Activated CD4-positive, alpha-beta T cell treated with anti-CD3 and anti-CD28 coated beads for 1 hour (primary cell): Measurements from ENCODE around the gene COG7.
"Not testable (repeated sequence)": the region's sequence is repeated elsewhere in the genome, so short reads cannot be mapped to it uniquely, and the experiment has no call there.

Source experiments
- DNase-seq: peaks from one replicate; pipeline ENCODE4 v3.0.0-alpha.2; 2020

Gene COG7

DNA sequence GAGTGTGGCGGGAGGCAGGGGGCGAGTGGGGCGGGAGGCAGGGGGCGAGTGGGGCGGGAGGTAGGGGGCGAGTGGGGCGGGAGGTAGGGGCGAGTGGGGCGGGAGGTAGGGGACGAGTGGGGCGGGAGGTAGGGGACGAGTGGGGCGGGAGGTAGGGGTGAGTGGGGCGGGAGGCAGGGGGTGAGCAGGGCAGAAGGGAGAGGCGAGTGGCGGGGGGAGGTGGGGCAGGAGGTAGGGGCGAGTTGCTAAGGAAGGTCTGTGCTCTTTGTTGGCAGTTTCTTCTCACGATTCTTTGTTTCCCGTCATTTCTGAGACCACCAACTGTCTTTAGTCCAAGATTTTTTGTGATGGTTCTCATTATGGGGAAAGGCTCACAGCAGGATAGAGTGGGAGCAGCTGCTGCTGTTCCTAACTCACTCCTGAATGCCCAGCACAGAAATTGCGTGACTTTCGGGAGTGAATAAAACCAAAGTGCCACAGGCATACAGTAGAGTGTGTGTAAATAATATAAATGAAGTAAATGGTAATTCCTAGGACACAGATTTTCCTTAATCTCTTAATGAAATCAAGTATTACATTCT is 44.7 kb downstream of the COG7 start:
- DNase-seq = no peak

DNA sequence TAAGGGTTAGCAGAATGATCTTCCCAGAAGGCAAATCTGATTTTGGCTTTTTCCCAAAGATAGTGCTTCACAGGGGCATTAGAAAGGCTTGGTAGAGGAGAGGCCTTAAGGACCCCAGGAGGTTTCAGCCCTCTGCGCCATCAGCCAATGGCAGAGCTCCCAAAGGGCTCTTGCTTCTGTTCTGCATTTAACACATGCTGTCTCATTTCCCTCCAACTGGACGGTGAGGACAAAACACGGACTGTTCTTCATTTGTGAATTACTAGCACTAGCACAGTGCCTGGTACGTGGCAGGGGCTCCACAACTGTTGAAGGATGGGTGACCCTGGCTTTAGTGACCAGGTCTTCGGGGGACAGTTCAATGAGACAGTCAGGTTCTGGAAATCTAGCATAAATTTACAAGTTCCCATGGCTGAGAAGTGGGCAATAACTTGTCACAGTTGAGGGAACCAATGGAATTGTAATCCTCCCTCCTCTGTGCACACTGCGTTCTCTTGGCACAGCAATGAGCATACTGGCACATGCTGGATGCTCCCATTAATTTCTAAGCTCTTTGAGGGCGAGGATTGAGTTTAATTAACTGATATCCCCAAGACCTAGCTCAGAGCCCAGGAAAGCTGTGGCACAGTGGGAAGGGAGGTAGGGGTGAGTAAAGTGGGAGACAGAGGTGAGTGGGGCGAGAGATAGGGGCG is 45.4 kb downstream of the COG7 start:
- DNase-seq = no peak

DNA sequence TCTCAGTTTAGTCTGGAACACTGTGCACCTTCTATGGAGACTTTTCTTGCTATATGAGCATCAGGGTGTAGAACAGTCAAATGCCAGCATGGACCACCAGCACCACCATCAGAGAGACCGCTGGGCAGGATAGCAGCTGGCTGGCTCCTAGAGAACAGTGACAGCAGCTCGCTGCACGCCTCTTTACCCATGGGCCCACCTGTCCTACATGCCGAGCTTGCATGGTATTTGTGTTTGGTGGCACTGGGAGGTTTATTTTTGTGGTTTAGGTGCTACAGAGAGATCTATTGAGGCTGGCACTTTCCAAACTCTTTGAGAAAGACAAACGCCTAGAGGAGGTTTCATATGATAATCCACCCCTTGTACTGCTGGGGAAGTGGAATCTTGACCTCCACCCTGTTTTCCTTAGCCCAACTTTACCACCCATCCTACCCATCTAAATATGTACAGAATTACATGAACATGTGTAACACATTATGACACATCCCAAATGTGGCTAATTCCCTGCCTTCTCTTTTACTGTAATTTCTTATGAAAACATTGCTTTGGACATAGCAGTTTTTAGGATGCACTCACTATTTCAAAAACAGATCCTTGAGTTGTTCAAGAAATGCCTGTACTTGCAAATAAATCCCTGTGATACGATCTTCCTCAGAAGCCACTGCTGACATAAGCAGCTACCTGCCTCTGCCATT is 46.3 kb downstream of the COG7 start:
- DNase-seq = no peak

DNA sequence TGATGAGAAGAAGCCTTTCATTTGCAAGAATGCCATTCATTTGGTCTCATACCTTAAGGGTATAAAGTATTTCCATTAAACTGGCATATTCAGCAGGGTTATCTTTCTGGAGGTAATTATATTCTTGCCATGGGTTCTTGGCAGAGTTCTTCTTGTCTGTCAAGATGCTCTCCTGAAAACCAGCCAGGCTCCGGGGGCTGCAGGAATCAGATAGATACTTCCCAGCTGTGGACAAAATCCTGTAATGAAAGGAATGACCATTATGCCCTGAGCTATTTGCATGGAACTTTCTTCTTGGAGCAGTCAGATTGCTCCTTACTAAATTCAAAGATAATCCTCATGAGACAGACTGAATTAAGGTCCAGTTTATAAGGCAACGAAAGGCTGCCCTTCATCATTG is 47.0 kb downstream of the COG7 start:
- no peak for DNase-seq

DNA sequence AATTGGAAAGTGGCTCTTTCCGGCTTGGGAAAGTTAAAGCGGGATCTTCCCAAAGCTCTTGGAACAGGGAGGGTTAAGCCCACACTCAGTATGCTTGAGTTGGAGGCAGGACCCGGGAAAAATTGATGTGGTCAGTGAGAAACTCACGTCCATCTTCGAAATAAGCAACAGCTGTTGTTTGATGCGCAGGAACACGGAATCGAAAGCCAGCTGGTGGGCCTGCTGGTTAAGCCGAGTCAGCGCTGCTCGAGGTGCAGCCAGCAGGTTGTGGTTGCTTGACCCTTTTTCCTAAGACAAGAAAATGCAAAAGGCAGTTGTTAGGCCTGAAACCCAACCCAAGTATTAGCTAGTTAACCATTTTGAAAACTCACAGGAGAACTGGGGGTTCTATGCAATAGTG is 49.4 kb downstream of the COG7 start:
- no peak for DNase-seq

DNA sequence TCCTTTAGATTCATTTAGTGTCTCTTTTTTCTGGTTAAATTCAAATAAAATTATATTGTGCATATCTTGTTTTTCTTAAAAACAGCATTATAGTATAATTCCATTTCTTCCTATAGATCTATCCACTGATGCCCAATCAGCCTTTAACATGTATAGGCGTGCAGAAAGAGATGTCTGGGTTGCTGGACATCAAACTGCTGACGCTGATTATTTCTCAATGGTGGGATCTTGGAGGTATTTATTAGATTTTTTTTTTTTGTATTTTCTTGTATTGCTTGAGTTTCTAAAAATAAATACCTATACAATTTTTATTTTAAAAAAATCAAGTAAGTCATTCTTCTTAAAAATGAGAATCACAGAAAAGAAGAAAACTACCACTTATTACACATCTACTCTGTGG is 50.9 kb downstream of the COG7 start:
- DNase-seq = no peak

DNA sequence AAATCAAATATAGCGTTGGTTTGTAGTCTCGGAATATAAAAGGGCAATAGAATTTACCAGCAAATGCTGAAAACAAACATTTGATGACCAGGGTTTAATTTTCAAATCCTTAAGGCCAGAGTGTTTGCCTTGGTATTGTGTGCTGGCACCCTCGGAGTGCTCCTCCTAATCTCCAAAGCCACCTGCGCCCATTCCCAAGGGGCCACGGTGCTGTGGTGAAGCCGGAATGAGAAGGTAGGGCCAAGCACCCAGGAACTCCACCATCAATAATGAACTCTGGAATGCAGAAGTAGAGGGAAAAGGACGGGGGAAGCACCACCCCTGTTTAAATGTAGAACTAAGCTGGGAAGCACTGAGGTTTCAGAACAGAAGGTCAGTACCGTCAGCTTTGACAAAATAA is 51.9 kb downstream of the COG7 start:
- DNase-seq = no peak

DNA sequence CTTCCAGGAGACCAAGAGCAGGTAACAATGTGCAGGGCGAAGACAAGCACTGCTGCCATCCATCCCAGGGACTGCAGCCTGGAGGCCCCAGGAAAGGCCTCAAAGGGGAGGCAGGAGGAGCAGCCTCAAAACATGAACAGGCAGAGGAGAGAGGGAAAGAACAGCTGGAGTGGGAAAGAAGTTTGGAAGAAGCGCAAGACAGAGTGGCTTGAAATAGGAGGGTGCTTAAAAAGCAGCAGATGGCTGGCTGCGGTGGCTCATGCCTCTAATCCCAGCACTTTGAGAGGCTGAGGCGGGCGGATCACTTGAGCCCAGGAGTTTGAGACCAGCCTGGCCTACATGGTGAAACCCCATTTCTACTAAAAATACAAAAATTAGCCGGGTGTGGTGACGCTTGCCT is 52.5 kb downstream of the COG7 start:
- not testable (repeated sequence) for DNase-seq

DNA sequence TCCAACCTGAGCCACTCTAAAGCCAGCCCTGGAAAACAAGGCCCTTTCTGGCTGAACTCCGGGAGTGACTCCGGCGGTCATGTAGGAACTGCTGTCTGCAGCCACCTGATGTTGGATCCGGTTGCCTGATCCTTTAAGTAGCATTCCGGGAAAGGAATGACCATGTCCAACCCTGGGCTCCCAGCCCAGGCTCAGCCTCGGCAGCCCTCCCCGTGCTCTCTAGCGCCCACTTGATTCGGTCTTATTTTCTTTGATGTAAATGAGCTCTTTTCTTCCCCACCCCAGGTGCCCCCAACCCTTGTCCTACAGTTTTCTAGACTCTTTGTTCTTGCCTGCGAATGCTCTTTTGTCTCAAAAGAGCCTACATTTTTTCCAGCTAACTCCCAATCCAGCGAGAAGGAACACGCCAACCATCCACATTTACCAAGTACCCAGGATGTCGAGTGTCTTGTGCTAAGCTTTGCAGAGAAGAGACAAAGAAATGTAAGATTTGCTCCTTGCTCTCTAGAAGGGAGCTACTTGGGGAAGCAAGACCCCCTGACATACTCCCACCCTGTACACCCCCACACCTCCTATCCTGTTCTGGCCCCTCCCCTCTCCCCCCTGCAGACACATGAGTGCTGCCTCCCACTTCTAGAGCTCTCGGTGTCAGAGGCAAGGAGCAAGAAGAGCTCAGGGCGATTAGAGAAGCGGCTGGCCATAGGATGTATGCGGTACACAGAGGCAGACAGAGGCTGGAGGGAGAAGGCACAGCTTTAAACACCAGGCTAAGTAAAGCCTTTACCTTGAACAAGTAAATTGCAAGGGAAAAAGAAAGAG is 53.8 kb downstream of the COG7 start:
- no peak for DNase-seq

DNA sequence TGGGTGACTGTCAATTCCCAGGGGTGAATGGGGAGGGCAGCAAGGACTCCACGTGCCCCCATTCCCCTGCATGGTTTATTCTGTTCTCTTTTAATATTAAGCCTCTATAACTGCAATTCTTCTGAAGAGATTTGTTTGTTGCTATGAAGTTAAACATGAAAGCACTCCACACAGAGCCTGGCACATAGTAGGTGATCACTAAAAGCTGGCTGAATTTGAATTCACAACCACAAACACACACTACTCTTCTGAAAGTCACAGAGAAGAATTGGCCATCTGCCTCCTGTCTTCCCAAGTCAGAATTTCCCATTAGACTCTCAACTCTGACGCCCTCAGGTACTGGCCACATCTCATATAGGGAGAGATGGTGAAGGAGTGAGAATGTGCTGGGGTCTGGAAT is 55.5 kb downstream of the COG7 start:
- DNase-seq = no peak

DNA sequence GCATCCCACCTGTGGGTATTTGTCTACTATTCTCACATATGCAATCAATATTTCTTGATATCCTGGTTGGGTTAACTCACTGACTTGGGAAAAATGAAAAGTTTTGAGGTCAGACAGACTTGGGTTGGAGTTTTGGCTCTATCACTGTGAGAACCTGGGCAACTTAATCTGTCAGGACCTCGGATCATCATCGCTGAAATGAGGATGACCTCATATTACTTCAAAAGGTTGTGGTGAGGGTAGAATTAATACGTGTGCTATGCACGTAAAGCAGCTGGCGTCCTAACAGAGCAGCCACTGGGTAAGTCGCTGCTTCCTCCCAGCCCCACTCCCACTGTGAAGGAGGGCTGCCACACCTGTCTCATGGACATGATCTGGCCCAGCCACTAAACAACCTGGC is 57.3 kb downstream of the COG7 start:
- DNase-seq = no peak

DNA sequence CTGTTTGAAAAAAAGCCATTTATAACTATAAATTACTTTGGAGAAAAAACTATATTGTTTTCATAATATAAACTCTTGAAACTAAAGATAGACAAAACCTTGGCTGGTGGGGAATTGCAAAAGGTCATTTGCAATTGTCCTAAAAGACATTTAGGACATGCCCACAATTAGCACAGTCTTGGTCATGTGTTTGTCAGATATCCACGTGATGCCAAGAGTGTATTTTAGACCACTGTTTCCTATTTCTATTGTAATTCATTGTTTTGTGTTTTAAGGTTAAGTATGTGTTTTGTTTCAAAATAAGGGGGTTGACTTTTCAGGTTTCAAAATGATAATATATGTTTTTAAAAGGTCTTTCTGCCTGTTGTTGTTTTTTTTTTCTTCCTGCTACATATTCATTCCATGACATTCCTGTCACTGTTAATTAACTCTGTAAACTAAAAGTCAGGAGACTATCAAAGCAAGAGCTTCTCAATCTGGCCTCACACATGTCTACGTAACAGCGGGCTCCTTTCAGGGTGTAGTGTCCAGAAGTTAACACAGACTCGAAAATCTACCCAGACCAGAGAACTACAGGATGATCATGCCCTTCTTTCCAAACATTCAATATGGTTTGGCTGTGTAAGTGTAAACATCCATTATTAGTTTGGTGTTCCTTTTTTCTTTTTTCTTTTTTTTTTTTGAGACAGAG is 58.7 kb downstream of the COG7 start:
- DNase-seq = no peak

DNA sequence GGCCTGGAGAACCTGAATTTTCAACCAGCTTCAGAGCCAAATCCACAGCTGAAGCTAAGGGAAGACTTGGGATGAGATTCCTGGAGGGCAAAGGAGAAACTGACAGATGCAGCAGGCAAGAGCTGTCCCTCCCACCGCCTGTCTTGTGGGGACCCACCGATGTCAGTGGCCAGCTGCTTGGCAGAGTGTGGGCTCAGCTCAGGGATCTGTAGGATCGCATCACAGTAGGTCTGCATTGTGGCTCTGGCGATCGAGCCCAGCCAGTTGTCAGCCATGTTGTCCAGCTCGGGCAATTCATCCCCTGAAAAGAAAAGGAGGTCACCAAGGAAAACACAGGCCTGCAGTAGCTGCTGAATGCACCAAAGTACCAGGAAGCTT is 60.8 kb downstream of the COG7 start:
- no peak for DNase-seq

DNA sequence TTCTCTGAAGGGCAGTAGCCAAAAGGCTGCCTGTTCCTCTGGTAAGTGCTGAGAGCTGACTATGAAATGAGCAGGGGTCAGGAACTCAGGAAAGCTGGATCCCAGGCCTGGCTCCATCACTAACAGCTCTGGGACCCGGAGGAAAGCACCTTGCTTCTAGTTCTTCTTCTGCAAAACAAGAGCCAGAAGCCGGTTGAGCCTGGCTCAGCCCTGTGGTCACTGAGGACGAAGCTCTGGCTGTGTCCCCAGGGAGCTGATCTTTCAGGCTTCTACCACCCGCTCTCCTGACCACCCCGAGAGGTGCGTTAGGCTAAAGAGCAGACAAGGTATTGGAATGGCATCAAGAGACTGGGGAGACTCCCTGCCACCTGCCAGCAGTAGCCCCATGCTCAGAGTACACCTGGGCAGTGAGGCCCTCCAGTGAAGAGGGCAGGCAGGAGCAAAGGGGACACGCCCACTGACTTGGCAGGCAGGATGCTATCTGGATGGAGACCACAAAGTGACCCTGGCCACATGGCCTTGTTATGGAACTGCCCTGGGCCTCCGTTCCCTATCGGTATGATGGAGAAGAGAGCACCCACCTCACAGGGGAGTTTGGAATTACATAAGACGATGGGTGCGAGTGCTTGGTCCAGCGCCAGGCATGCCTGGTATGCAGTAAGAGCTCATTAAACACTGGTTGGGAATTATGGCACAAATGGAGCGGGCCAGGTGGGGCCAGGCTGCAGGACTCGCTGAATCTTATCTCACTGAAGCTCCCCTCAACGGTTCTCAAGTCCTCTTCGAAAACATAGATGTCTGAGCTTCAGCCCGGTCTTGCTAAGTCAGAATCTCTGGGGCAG is 61.4 kb downstream of the COG7 start:
- no peak for DNase-seq

DNA sequence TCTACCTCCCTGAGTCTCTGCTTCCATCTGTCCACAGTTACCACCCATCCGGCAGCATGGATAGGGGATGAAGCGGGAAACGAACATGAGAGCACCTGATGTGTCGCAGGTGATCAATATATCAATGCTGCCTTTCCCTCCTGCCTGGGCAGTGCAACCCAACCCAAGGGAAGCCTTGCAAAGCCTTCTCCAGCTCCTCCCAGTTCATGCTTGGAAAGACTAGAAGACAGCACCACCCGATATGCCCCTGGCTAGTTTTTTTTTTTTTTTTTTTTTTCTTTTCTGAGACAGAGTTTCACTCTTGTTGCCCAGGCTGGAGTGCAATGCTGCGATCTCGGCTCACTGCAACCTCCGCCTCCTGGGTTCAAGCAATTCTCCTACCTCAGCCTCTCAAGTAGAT is 63.1 kb downstream of the COG7 start:
- DNase-seq = not testable (repeated sequence)

DNA sequence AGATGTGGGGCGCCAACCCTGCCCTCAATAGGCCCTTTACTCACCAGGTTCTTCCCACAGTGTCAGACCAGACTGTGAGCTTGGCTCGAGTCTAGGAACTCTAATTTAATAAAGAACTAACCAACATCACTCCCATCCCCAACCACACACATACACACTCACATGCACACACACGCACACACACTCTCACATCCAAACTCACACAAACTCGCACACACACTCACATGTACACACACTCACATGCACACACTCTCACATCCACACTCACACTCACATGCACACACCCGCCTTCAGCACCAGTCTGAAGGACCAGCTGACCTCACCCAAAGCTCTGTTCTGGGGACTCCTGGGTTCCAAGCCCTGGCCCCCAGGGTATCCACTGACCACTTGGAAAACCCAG is 63.8 kb downstream of the COG7 start:
- DNase-seq = no peak

DNA sequence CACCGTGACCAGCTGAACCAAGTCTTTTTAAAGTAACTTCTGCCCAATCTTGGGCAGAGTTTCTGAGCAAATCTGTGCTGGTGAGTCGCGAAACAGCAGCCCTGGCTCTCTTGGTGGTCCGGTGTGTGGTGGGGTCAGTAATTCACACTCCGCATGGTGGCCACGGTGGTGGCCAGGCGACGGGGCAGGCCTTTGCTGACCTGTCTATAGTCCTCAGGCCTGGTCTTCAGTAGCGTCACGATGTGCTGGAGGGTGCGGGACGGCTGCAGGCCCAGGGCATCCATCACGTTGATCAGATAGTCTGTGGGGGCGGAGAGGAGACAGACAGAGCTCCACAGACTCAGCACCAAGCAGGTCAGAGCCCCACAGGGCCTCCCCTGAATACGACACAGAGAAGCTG is 64.2 kb downstream of the COG7 start:
- DNase-seq = no peak

DNA sequence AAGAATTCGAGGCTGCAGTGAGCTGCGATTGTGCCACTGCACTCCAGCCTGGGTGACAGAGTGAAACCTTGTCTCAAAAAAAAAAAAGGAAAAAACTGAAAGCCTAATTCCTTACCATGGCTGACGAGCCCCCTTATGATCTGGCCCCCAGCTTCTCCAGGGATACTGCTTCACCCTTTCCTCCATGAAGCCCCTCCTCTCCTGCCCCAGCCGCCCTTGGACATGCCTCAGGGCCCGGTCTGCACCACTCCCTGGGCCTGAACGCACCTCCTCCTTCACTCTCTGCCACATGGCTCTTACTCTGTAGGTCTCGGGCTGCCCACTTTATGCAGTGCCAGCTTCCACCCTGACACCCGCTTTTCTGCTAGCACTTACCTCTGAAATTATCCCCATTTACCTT is 65.3 kb downstream of the COG7 start:
- no peak for DNase-seq

DNA sequence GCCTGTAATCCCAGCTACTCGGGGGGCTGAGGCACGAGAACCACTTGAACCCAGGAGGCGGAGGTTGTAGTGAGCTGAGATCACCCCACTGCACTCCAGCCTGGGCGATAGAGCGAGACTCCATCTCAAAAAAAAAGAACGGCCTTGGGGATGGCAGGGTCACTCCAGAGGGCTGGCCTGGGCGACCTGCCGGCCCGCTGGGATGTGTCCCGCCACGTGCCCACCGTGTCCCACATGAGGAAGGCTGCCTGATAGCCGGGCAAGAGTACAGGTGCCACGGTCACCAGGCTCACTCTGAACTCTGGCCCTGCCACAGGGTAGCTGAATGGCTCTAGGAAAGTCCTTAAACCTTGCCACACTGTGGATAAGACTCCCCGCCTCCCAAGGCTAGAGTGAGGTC is 67.5 kb downstream of the COG7 start:
- DNase-seq = no peak

DNA sequence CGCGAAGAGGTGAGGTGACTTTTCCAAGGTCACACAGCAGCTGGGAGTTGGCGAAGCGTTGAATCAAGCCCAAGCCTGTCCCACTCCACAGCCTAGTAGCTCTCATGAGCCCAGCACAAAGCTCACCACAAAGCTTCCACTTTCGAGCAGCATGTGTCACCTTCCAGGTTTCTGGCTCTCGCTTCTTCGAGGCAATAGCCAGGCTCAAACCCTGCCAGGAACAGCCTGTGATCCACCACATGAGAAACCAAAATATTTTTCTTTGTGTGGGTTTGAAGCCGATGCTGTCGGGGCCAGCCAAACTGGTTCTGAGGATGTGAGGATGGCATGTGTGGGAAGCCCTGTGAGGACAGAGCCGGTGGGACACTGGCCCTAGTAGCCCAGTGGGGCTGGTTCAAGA is 68.1 kb downstream of the COG7 start:
- no peak for DNase-seq

DNA sequence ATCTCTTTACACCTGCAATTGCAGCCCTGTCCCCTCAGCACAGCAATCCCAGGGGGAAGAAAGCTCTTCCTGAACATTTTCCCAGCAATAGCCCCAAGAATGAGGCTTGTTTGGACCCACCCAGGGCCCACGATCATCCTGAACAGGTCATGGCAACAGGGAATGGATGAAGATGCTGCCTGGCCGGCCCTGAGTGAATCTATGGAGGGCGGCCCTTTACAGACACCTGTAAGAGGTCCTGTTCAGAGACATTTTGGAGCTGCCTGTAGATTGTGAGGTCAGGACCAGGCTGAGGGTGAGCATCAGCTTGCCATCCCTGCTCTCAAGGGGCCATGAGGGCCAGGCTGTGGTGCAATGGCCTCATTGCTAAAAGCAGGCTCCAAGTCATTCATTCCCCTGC is 69.1 kb downstream of the COG7 start:
- no peak for DNase-seq

DNA sequence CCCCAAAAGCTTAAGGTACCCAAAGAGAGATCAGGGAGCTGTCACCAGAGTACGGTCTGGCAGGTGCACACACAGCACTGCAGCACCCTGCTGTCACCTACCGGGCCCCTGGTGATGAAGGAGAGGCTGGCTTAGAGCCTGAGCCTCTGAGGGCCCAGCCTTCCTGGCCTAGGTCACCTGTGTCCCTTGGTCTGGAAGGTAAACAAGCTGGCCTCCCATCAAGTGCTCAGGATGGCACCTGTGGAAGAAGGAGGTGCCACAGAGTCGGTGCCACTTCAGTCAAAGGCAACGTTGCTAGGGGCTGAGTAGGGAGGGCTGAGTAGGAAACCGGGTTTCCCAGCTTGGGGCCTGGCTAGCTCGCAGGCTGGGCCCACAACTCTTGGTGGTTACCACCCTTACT is 70.7 kb downstream of the COG7 start:
- no peak for DNase-seq
